ENCODE measurements around the gene ZNF813. TPM values are rescaled to one million over a fixed set of nuclear protein-coding genes. Genes with fewer than 3 reads are reported as not detected.
"Not testable (repeated sequence)": the region's sequence is repeated elsewhere in the genome, so short reads cannot be mapped to it uniquely, and the experiment has no call there.

The ZNF813 gene
- total RNA-seq, 1 experiment from 2014 or later = 0.61 TPM

DNA sequence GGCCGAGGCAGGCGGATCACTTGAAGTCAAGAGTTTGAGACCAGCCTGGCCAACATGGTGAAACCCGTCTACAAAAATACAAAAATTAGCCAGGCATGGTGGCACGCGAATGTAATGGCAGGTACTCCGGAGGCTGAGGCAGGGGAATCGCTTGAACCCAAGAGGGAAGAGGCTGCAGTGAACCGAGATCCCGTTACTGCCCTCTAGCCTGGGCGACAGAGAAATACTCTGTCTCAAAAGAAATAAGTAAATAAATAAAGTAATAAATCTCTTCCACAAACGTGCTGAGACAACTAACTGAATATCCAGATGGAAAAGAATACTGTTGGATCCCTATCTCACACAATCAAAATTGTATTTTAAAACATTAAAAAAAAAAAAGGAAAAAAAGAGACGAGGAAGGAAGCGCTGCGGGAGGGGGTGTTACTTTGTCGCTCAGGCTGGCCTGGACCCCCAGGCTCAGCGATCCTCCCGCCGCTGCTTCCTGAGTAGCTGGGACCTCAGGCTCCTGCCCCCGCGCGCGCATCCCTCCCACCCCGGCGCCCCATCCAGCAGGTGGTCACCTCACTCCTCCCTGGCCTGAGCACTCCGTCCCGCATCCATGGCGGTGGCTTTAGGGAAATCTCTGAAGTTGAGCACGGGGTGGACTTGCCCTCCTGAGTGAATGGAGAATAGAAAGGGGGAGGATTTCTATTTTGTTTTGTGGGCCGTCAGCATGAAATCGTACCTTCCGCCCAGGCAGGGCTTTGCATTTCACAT is 628 bp upstream of the ZNF813 start:
- Mint-ChIP-seq H3K4me1 (ENCODE audit: insufficient read depth, unreplicated experiment) (no peaks in the 10 kb centered on the region), H3K4me3 (ENCODE audit: unreplicated experiment) (peak overlapping the region; percentile 71), H3K9me3 (ENCODE audit: unreplicated experiment) (peaks cover 20% of the 10 kb centered on the region), H3K27me3 (ENCODE audit: insufficient read depth, unreplicated experiment) (no peaks in the 10 kb centered on the region), H3K36me3 (ENCODE audit: insufficient read depth, unreplicated experiment) (no peaks in the 10 kb centered on the region), H3K27ac (ENCODE audit: low read depth, unreplicated experiment) (no peak overlapping the region)
- POLR2A ChIA-PET = no interaction called here
- CTCF ChIA-PET = no interaction called here
- TF ChIP-seq, protein P1, sequence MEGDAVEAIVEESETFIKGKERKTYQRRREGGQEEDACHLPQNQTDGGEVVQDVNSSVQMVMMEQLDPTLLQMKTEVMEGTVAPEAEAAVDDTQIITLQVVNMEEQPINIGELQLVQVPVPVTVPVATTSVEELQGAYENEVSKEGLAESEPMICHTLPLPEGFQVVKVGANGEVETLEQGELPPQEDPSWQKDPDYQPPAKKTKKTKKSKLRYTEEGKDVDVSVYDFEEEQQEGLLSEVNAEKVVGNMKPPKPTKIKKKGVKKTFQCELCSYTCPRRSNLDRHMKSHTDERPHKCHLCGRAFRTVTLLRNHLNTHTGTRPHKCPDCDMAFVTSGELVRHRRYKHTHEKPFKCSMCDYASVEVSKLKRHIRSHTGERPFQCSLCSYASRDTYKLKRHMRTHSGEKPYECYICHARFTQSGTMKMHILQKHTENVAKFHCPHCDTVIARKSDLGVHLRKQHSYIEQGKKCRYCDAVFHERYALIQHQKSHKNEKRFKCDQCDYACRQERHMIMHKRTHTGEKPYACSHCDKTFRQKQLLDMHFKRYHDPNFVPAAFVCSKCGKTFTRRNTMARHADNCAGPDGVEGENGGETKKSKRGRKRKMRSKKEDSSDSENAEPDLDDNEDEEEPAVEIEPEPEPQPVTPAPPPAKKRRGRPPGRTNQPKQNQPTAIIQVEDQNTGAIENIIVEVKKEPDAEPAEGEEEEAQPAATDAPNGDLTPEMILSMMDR (IDR thresholded peaks at IDR 0.05; ENCODE audit: unreplicated experiment) = no peak
- intact Hi-C loops (cut with micrococcal nuclease) = no loop called here
- no peak for DNase-seq (ENCODE audit: unreplicated experiment)
- BruUV-seq (replicated peaks) = no TSS peak

DNA sequence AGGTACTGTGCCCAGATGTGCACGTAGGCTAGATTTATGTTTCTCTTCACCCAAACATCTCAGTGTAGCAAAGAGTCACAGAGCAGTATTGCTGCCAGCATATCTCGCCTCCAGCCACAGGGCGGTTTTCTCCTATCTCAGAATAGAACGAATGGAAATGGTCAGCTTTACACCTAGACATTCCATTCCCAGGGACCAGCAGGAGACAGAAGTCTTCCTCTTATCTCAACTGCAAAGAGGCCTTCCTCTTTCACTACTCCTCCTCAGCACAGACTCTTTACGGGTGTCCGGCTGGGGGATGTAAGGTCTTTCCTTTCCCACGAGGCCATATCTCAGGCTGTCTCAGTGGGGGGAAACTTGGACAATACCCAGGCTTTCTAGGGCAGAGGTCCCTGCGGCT is 1.1 kb downstream of the ZNF813 start:
- DNase-seq (ENCODE audit: unreplicated experiment); H3K27ac Mint-ChIP-seq (ENCODE audit: low read depth, unreplicated experiment); H3K4me1 Mint-ChIP-seq (ENCODE audit: insufficient read depth, unreplicated experiment); H3K36me3 Mint-ChIP-seq (ENCODE audit: insufficient read depth, unreplicated experiment); H3K4me3 Mint-ChIP-seq (ENCODE audit: unreplicated experiment); CTCF ChIA-PET; intact Hi-C loops (cut with micrococcal nuclease); POLR2A ChIA-PET; H3K27me3 Mint-ChIP-seq (ENCODE audit: insufficient read depth, unreplicated experiment): not testable (repeated sequence)
- TSS peak; percentile 44 for BruUV-seq (replicated peaks)
- peaks cover 16% of the 10 kb centered on the region for H3K9me3 Mint-ChIP-seq (ENCODE audit: unreplicated experiment)

DNA sequence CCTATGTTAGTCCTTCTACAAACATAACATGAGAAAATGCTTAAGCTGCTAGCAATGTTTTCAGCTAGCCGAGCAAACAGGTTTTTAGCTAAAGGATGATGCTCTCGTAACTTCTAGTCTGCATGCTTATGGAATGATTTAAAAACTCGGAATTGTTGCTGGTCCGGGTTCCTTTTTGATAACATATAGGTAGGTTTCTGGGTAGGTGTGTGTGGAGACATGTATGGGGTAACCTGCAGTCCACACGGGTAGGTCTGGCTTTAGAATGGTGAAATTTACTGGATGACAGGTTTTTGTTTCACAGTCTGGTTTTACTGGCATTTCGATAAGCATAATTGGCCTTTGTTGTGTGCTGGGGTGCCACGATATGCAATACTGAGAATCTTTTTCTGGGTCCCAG is 4.4 kb downstream of the ZNF813 start:
- POLR2A ChIA-PET = no interaction called here
- intact Hi-C loops (cut with micrococcal nuclease) = no loop called here

DNA sequence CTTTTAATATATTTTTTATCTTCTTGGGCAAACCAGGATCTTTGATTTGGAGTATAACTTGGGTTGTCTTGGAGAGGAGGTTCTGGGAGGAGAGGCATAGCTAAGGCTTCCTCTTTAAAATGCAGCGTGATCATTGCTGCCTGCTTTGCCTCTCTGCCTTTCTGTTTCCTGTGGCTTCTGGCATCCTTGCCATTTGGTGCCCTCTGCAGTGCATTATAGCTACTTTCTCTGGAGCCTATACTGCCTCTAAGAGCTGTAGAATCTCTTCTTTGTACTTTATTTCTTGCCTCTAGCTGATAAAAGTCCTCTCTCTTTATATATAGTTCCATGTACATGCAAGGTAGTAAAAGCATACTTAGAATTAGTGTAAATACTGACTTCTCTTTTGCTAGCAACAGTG is 7.3 kb downstream of the ZNF813 start:
- ChIA-PET POLR2A (interaction anchor here (0.6 kb wide), 1 partner anchor 78 kb away, joined by 4 read pairs; no protein-coding TSS in a partner anchor), CTCF (interaction anchor here (1.0 kb wide), 1 partner anchor 9 kb away, joined by 5 read pairs; no protein-coding TSS in a partner anchor)
- H3K36me3 Mint-ChIP-seq (ENCODE audit: insufficient read depth, unreplicated experiment); H3K27ac Mint-ChIP-seq (ENCODE audit: low read depth, unreplicated experiment); H3K4me1 Mint-ChIP-seq (ENCODE audit: insufficient read depth, unreplicated experiment); H3K27me3 Mint-ChIP-seq (ENCODE audit: insufficient read depth, unreplicated experiment); DNase-seq (ENCODE audit: unreplicated experiment); H3K4me3 Mint-ChIP-seq (ENCODE audit: unreplicated experiment); intact Hi-C loops (cut with micrococcal nuclease); BruUV-seq (replicated peaks): not testable (repeated sequence)
- peaks cover 11% of the 10 kb centered on the region for H3K9me3 Mint-ChIP-seq (ENCODE audit: unreplicated experiment)

More for the DNA sequence above, 4.4 kb downstream of the ZNF813 start:
- H3K9me3 Mint-ChIP-seq (ENCODE audit: unreplicated experiment) = peaks cover 12% of the 10 kb centered on the region
- no peaks in the 10 kb centered on the region for H3K36me3 Mint-ChIP-seq (ENCODE audit: insufficient read depth, unreplicated experiment)
- TF ChIP-seq, protein P1 (IDR thresholded peaks at IDR 0.05; ENCODE audit: unreplicated experiment) = no peak
- H3K27ac Mint-ChIP-seq (ENCODE audit: low read depth, unreplicated experiment) = no peak overlapping the region
- CTCF ChIA-PET = interaction anchor here (0.7 kb wide), 1 partner anchor 155 kb away, joined by 3 read pairs; no protein-coding TSS in a partner anchor
- BruUV-seq (replicated peaks) = no TSS peak
- H3K4me3 Mint-ChIP-seq (ENCODE audit: unreplicated experiment) = no peak overlapping the region
- DNase-seq (ENCODE audit: unreplicated experiment) = no peak
- H3K27me3 Mint-ChIP-seq (ENCODE audit: insufficient read depth, unreplicated experiment) = no peaks in the 10 kb centered on the region
- no peaks in the 10 kb centered on the region for H3K4me1 Mint-ChIP-seq (ENCODE audit: insufficient read depth, unreplicated experiment)

DNA sequence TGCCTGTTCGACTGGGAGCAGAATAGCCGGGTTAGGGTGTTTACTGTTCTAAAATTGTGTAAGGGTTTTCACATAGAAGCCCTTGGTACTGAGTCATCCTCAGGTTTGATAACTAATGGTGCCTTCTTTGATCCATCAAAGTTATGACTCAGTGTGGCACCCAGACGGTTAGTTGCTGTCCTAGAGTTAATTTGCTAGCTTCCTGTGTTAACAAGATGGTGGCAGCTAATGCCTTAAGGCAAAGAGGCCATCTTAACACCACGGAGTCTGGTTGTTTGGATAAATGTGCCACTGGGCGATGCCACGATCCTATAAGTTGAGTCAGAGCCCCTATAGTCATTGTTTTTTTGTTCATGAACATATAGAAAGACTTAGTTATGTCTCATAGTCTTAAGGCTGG is 7.9 kb downstream of the ZNF813 start:
- intact Hi-C loops (cut with micrococcal nuclease); H3K36me3 Mint-ChIP-seq (ENCODE audit: insufficient read depth, unreplicated experiment); H3K27ac Mint-ChIP-seq (ENCODE audit: low read depth, unreplicated experiment); H3K4me3 Mint-ChIP-seq (ENCODE audit: unreplicated experiment); BruUV-seq (replicated peaks); H3K4me1 Mint-ChIP-seq (ENCODE audit: insufficient read depth, unreplicated experiment); H3K27me3 Mint-ChIP-seq (ENCODE audit: insufficient read depth, unreplicated experiment): not testable (repeated sequence)
- ChIA-PET CTCF (interaction anchor here (1.0 kb wide), 1 partner anchor 41 kb away, joined by 3 read pairs; no protein-coding TSS in a partner anchor), POLR2A (interaction anchor here (0.5 to 0.6 kb wide), 2 partner anchors 38 to 79 kb away, joined by 3 to 4 read pairs; no protein-coding TSS in a partner anchor)
- DNase-seq (ENCODE audit: unreplicated experiment) = peak; percentile 1
- peaks cover 12% of the 10 kb centered on the region for H3K9me3 Mint-ChIP-seq (ENCODE audit: unreplicated experiment)

DNA sequence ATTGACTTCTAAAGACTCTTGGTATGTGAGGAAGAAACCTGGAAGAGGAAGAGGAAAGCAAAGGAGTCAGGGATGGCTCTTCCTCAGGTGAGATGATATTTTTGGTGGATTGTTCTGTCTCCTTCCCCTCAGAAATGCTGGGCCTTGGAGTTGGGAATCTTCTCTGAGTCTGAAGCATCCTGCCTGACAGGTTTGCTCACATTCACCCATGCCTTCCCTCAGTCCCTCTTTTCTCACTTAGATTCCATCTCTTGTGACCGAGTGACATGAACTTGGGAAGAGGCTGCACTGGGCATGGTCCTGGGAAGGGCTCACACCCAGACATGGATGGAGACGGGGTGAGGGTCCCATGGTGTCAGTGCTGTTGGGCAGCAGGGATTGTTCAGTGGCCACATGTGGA is 16.2 kb downstream of the ZNF813 start:
- intact Hi-C loops (cut with micrococcal nuclease); H3K4me1 Mint-ChIP-seq (ENCODE audit: insufficient read depth, unreplicated experiment); H3K36me3 Mint-ChIP-seq (ENCODE audit: insufficient read depth, unreplicated experiment); DNase-seq (ENCODE audit: unreplicated experiment); H3K4me3 Mint-ChIP-seq (ENCODE audit: unreplicated experiment); H3K27me3 Mint-ChIP-seq (ENCODE audit: insufficient read depth, unreplicated experiment); POLR2A ChIA-PET; BruUV-seq (replicated peaks); H3K27ac Mint-ChIP-seq (ENCODE audit: low read depth, unreplicated experiment): not testable (repeated sequence)
- peaks cover 29% of the 10 kb centered on the region for H3K9me3 Mint-ChIP-seq (ENCODE audit: unreplicated experiment)
- CTCF ChIA-PET = interaction anchor here (0.6 kb wide), 1 partner anchor 598 kb away, joined by 3 read pairs; no protein-coding TSS in a partner anchor
